Measurements from ENCODE around the gene CCDC201.

DNA sequence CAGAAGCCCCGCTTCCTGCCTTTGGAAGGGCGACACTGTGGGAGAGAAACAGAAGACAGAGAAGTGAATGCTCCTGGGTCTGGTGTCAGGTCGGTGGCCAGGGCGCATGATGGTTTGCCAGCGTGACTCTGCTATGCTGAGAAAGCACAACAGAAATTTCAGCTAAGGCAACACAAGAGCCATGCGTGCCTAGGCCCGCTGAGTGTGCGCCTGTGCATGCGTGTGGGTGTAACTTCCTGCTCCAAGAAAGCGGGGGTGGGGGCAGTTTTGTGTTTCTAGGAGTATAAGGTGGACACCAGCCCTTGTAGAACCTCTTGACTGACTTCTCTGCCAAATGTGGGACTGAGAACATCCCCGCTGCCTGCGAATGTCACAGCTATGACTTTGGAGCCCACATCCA lies 42.0 kb upstream of the CCDC201 start:
- no peak for TF ChIP-seq CTCF (IDR thresholded peaks at IDR 0.05)
- TF ChIP-seq POLR2AphosphoS5 (IDR thresholded peaks at IDR 0.05; ENCODE audit: low read depth, low read length): no peak

All from Panc1 (cell line).